Psoas muscle (tissue), 8 donors: ENCODE results near the gene STAP2. TPM values are rescaled to one million over a fixed set of nuclear protein-coding genes. Genes with fewer than 3 reads are reported as not detected.

Experiments used
- ATAC-seq, 4 donors: fragments of 200-7000 bp; cut with Tn5 transposase; one replicate each; pipeline ENCODE4 v1.9.1; 2020; ENCODE audit warnings: moderate library complexity in 3 of 4, mild to moderate bottlenecking in 2 of 4
- DNase-seq, 2 donors: peaks; one replicate each; pipeline ENCODE4 v3.0.0-alpha.2; 2020
- H3K27ac ChIP-seq: fragments of 200-600 bp; one replicate; pipeline ENCODE4 v1.8.0; 2022
- H3K27me3 ChIP-seq, 3 donors: fragments of 200-600 bp in 1 of 3; one replicate each; pipeline versions ENCODE4 v1.6.1 to v1.8.0; 2013 to 2022; ENCODE audit warnings: low read length in 2 of 3, mild to moderate bottlenecking in 2 of 3, moderate library complexity in 1 of 3; ENCODE audit not compliant: insufficient read depth in 3 of 3
- H3K36me3 ChIP-seq, 2 donors: fragments of 200-600 bp in 1 of 2; one replicate each; pipeline versions ENCODE4 v1.6.1 to v1.8.0; 2013 to 2022; ENCODE audit warnings: low read depth in 1 of 2, mild to moderate bottlenecking in 1 of 2, moderate library complexity in 1 of 2; ENCODE audit not compliant: insufficient read depth in 1 of 2
- H3K4me1 ChIP-seq: fragments of 200-600 bp; one replicate; pipeline ENCODE4 v1.8.0; 2022
- H3K4me3 ChIP-seq: fragments of 200-600 bp; one replicate; pipeline ENCODE4 v1.8.0; 2022; ENCODE audit warnings: mild to moderate bottlenecking
- H3K9me3 ChIP-seq: fragments of 200-600 bp; one replicate; pipeline ENCODE4 v1.8.0; 2022
- CTCF ChIP-seq: fragments of 200-600 bp; IDR thresholded peaks from one replicate; pipeline ENCODE4 v1.8.0; 2022; ENCODE audit warnings: antibody characterized with exemption
- WGBS, 3 donors: extraction: QIAGEN DNeasy Blood & Tissue Kit; methylation state at CpG; one replicate each; pipeline versions ENCODE4 v1.1.6 to v1.1.7; 2013; 5-methylcytosine and 5-hydroxymethylcytosine counted together
- intact Hi-C, 2 donors: fragments of 100-400 bp; cut with DNase I; formaldehyde crosslinking; loops; one replicate each; pipeline versions ENCODE4 v1.11.0 to v1.14.2; 2022
- polyA plus RNA-seq, 3 donors: library from polyadenylated mRNA; stranded (reverse); fragments of 200-250 nt; gene quantifications; one replicate each; pipeline ENCODE4 v1.2.3, GENCODE V29; 2013
- total RNA-seq, 4 donors: library from RNA; stranded (reverse); fragmentation: NEBNext Ultra II Directional in 2 of 4; extraction: Animal tissue kit (Norgen Biotek cat#: 25700) in 2 of 4; gene quantifications; one replicate each; pipeline versions ENCODE4 v1.2.1 to v1.2.4, GENCODE V29; 2021 to 2023
- donor health status: healthy with polysubstance abuse.
- donor health status: DM: no; HTN: no; CAD: no; lungs with moderate emphysema.
- donor health status: Bipolar disorder and iron deficiency.
- donor health status: healthy.
- donor health status: DM: yes; HTN: yes; CAD: no.
- donor health status: DM: no; HTN: no; CAD: no.
- donor health status: DM: no; HTN: no; CAD: no.
- donor health status: DM: yes; HTN: yes; CAD: no.

The STAP2 gene
- total and polyA plus RNA-seq, 7 donors = 0.31 to 3.7 (median 0.66) TPM

DNA sequence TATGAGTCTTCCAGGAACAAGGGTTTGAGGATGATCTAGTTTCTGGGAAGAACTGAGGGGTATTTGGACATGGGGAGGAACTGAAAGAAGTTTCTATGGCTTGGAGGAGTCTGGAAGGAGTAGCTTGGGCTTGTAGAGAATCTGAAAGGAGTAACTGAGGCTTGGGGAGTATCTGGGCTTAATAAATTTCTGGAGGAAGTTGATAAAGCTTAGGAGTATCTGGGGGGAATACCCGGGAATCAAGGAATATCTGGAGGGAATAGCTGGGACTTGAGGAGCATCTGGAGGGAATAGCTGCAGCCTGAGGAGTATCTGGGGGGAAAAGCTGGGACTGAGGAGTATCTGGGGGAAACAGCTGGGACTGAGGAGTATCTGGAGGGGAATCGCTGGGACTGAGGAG, 18.2 kb downstream of the STAP2 start:
- Histone ChIP-seq H3K9me3 (no peaks in the 10 kb centered on the region), H3K36me3 (no peaks in the 10 kb centered on the region), H3K4me3 (no peak overlapping the region), H3K27me3 (no peaks in the 10 kb centered on the region), H3K4me1 (no peaks in the 10 kb centered on the region), H3K27ac (no peak overlapping the region)
- DNase-seq (no peak), ATAC-seq (no peak)
- TF ChIP-seq CTCF = no peak
- WGBS, 3 donors = 90 to 96% (median 93%) methylated on average over 2 of the region's 2 CpGs
- intact Hi-C loops = no loop called here

DNA sequence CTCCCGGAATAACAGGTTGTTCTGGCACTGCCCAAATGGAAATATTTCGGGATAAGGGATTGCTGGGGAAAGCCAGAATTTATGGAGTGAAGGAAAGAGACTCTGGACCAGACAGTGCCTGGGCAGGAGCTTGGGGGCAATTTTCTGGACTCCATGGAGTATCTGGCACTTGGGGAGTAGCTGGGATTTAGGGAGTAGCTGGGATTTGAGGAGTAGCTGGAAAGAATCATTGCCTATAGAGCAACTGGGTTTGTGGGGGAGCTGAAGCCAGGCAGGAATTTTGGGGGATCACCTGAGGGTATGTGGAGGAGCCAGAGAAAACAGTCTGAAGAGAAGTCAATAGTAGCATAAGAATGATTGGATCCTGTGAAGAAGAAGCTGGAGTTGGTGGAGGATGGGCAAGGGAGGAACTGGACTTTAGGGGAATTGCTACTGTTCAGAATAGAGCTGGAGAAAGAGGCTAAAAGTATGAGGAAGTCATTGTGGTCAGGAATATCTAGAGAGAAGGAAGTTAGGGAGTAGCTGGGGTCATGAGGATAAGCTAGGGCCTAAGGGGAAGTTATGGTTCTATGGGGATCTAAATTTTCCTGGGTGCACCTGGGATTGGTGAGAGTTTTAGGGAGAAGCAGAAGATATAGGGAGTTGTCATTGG, 19.4 kb downstream of the STAP2 start:
- no peaks in the 10 kb centered on the region for H3K4me1 ChIP-seq
- 92 to 100% (median 96%) methylated on average over 2 of the region's 2 CpGs for WGBS, 3 donors
- no peaks in the 10 kb centered on the region for H3K36me3 ChIP-seq
- H3K27ac ChIP-seq = no peak overlapping the region
- ATAC-seq (no peak), DNase-seq (no peak)
- intact Hi-C loops = no loop called here
- no peaks in the 10 kb centered on the region for H3K9me3 ChIP-seq
- no peak for TF ChIP-seq CTCF
- no peak overlapping the region for H3K4me3 ChIP-seq
- H3K27me3 ChIP-seq = no peaks in the 10 kb centered on the region

GRCh38 chr19:4318460-4318859, 20.2 kb downstream of the STAP2 start:
- intact Hi-C loops = no loop called here
- TF ChIP-seq CTCF = no peak

GRCh38 chr19:4316956-4317355, 21.7 kb downstream of the STAP2 start:
- H3K36me3 ChIP-seq = no peaks in the 10 kb centered on the region
- H3K9me3 ChIP-seq = no peaks in the 10 kb centered on the region
- DNase-seq = no peak
- H3K4me1 ChIP-seq = no peaks in the 10 kb centered on the region
- no peak for TF ChIP-seq CTCF
- ATAC-seq = no peak
- 86 to 92% (median 87%) methylated on average over 9 of the region's 9 CpGs for WGBS, 3 donors
- H3K27ac ChIP-seq = no peak overlapping the region
- no peaks in the 10 kb centered on the region for H3K27me3 ChIP-seq
- intact Hi-C loops = no loop called here
- H3K4me3 ChIP-seq = no peak overlapping the region

More at GRCh38 chr19:4318460-4318859, 20.2 kb downstream of the STAP2 start:
- no peaks in the 10 kb centered on the region for H3K27me3 ChIP-seq
- no peaks in the 10 kb centered on the region for H3K36me3 ChIP-seq
- H3K9me3 ChIP-seq = no peaks in the 10 kb centered on the region
- H3K4me3 ChIP-seq = no peak overlapping the region
- ATAC-seq = no peak
- H3K27ac ChIP-seq = no peak overlapping the region
- 91 to 96% (median 96%) methylated on average over 7 of the region's 7 CpGs for WGBS, 3 donors
- DNase-seq = no peak
- H3K4me1 ChIP-seq = no peaks in the 10 kb centered on the region
